Suprapubic skin (tissue), 4 donors: ENCODE data around the gene KCNA10.

Source experiments
- CTCF ChIP-seq, 2 donors: fragments of 200-600 bp in 1 of 2; fragments of 450-650 bp in 1 of 2; sonication (generic) in 1 of 2; IDR thresholded peaks; one replicate each; pipeline ENCODE4 v1.5.1; 2016 to 2019; ENCODE audit warnings: antibody characterized with exemption in 2 of 2, mild to moderate bottlenecking in 1 of 2, moderate library complexity in 1 of 2
- EP300 ChIP-seq: sonication (generic); formaldehyde crosslinking; IDR thresholded peaks from one replicate; pipeline ENCODE4 v1.6.1; 2017; ENCODE audit warnings: antibody characterized with exemption
- POLR2AphosphoS5 ChIP-seq, 3 donors: sonication (generic); formaldehyde crosslinking; IDR thresholded peaks; one replicate each; pipeline ENCODE4 v1.6.1; 2017; ENCODE audit warnings: antibody characterized with exemption in 3 of 3

GRCh38 chr1:110502402-110503151 is 16.4 kb downstream of the KCNA10 start:
- TF ChIP-seq CTCF (IDR thresholded peaks at IDR 0.05) (no peak), EP300 (no peak), POLR2AphosphoS5 (IDR thresholded peaks at IDR 0.05) (no peak)
